Stimulated activated naive B cell treated with anti-CD40 and anti-IgM and Interleukin-4, amounts not matched to agents 10 μg/mL and 1 μg/mL and 100 μg/mL, for 72 hours (primary cell): ENCODE measurements around the gene WDR12.
"Not testable (repeated sequence)": the region's sequence is repeated elsewhere in the genome, so short reads cannot be mapped to it uniquely, and the experiment has no call there.

Experiments
- ATAC-seq, 2 donors: fragments of 150-1000 bp; cut with Tn5 transposase; replicated peaks; 2 replicates each; pipeline ENCODE4 v1.10.0; 2021; ENCODE audit warnings: moderate library complexity in 1 of 2
- DNase-seq: peaks from one replicate; pipeline ENCODE4 v3.0.0; 2021
- H3K27ac Mint-ChIP-seq: one replicate; pipeline ENCODE4 v1.8.0; 2022; ENCODE audit warnings: mild to moderate bottlenecking, mixed read lengths
- H3K27me3 Mint-ChIP-seq, 2 donors: one replicate each; pipeline ENCODE4 v1.8.0; 2022; ENCODE audit warnings: mixed read lengths in 2 of 2
- H3K36me3 Mint-ChIP-seq, 2 donors: one replicate each; pipeline ENCODE4 v1.8.0; 2022; ENCODE audit warnings: mixed read lengths in 2 of 2, mild to moderate bottlenecking in 1 of 2
- H3K4me1 Mint-ChIP-seq, 2 donors: one replicate each; pipeline ENCODE4 v1.8.0; 2022; ENCODE audit warnings: mixed read lengths in 2 of 2, mild to moderate bottlenecking in 1 of 2
- H3K4me3 Mint-ChIP-seq, 2 donors: one replicate each; pipeline ENCODE4 v1.8.0; 2022; ENCODE audit warnings: mild to moderate bottlenecking in 2 of 2, mixed read lengths in 2 of 2, moderate library complexity in 1 of 2
- H3K9me3 Mint-ChIP-seq, 2 donors: one replicate each; pipeline ENCODE4 v1.8.0; 2022; ENCODE audit warnings: mixed read lengths in 2 of 2, mild to moderate bottlenecking in 1 of 2

WDR12 gene

GRCh38 chr2:202870431-202871299 lies 40.8 kb downstream of the WDR12 start:
- Mint-ChIP-seq H3K4me1 (peaks cover 6 to 11% of the 10 kb centered on the region in 2 donors), H3K27ac (peak overlapping the region; percentile 90), H3K4me3 (peak overlapping the region; percentile 93 to 94), H3K9me3 (no peaks in the 10 kb centered on the region), H3K36me3 (no peaks in the 10 kb centered on the region), H3K27me3 (no peaks in the 10 kb centered on the region)
- ATAC-seq (peak; percentile 79), DNase-seq (peak; percentile 56)

GRCh38 chr2:202861987-202862386 lies 49.5 kb downstream of the WDR12 start:
- Mint-ChIP-seq H3K27me3 (no peaks in the 10 kb centered on the region), H3K4me1 (no peaks in the 10 kb centered on the region), H3K9me3 (peaks cover 0 to 1% of the 10 kb centered on the region in 2 donors), H3K4me3 (no peak overlapping the region), H3K27ac (no peak overlapping the region), H3K36me3 (no peaks in the 10 kb centered on the region)
- ATAC-seq: no peak
- DNase-seq: no peak

GRCh38 chr2:202858601-202859000 lies 52.9 kb downstream of the WDR12 start:
- ATAC-seq (no peak), DNase-seq (no peak)
- no peaks in the 10 kb centered on the region for H3K27me3 Mint-ChIP-seq
- no peak overlapping the region for H3K4me3 Mint-ChIP-seq
- H3K36me3 Mint-ChIP-seq: no peaks in the 10 kb centered on the region
- H3K4me1 Mint-ChIP-seq: no peaks in the 10 kb centered on the region
- no peak overlapping the region for H3K27ac Mint-ChIP-seq
- peaks cover 0 to 1% of the 10 kb centered on the region in 2 donors for H3K9me3 Mint-ChIP-seq

- not testable (repeated sequence) for H3K9me3 Mint-ChIP-seq, H3K27ac Mint-ChIP-seq, ATAC-seq, DNase-seq, H3K36me3 Mint-ChIP-seq, H3K4me3 Mint-ChIP-seq, H3K4me1 Mint-ChIP-seq, H3K27me3 Mint-ChIP-seq
Observed at GRCh38 chr2:202849343-202849742, 62.1 kb downstream of the WDR12 start.

- DNase-seq (no peak), ATAC-seq (peak; percentile 23 to 50)
- H3K36me3 Mint-ChIP-seq: peaks cover 0 to 3% of the 10 kb centered on the region in 2 donors
- peak overlapping the region; percentile 51 for H3K27ac Mint-ChIP-seq
- no peak overlapping the region for H3K4me3 Mint-ChIP-seq
- peaks cover 2 to 6% of the 10 kb centered on the region in 2 donors for H3K4me1 Mint-ChIP-seq
- no peaks in the 10 kb centered on the region for H3K9me3 Mint-ChIP-seq
- no peaks in the 10 kb centered on the region for H3K27me3 Mint-ChIP-seq
Observed at GRCh38 chr2:202848813-202849212, 62.7 kb downstream of the WDR12 start.

GRCh38 chr2:202847693-202848524 lies 63.6 kb downstream of the WDR12 start:
- peaks cover 0 to 3% of the 10 kb centered on the region in 2 donors for H3K9me3 Mint-ChIP-seq
- ATAC-seq (peak; percentile 96 to 97), DNase-seq (no peak)
- H3K36me3 Mint-ChIP-seq: peaks cover 4 to 6% of the 10 kb centered on the region in 2 donors
- H3K27me3 Mint-ChIP-seq: no peaks in the 10 kb centered on the region
- no peak overlapping the region for H3K27ac Mint-ChIP-seq
- peaks cover 2 to 6% of the 10 kb centered on the region in 2 donors for H3K4me1 Mint-ChIP-seq
- H3K4me3 Mint-ChIP-seq: no peak overlapping the region

GRCh38 chr2:202844656-202845055 lies 66.8 kb downstream of the WDR12 start:
- no peak for ATAC-seq
- no peak for DNase-seq
- Mint-ChIP-seq H3K4me1 (peaks cover 0 to 2% of the 10 kb centered on the region in 2 donors), H3K9me3 (peaks cover 5 to 7% of the 10 kb centered on the region in 2 donors), H3K36me3 (peaks cover 7 to 10% of the 10 kb centered on the region in 2 donors), H3K27me3 (no peaks in the 10 kb centered on the region), H3K4me3 (no peak overlapping the region), H3K27ac (no peak overlapping the region)

- Mint-ChIP-seq H3K9me3 (peaks cover 5 to 7% of the 10 kb centered on the region in 2 donors), H3K4me3 (no peak overlapping the region), H3K36me3 (peaks cover 7 to 10% of the 10 kb centered on the region in 2 donors), H3K27me3 (no peaks in the 10 kb centered on the region), H3K27ac (no peak overlapping the region), H3K4me1 (no peaks in the 10 kb centered on the region)
- DNase-seq: no peak
- no peak for ATAC-seq
Observed at GRCh38 chr2:202842690-202843089, 68.8 kb downstream of the WDR12 start.

GRCh38 chr2:202841090-202841867 lies 70.2 kb downstream of the WDR12 start:
- ATAC-seq (no peak), DNase-seq (no peak)
- H3K4me3 Mint-ChIP-seq: no peak overlapping the region
- H3K4me1 Mint-ChIP-seq: no peaks in the 10 kb centered on the region
- H3K27ac Mint-ChIP-seq: no peak overlapping the region
- H3K27me3 Mint-ChIP-seq: no peaks in the 10 kb centered on the region
- peaks cover 7 to 10% of the 10 kb centered on the region in 2 donors for H3K36me3 Mint-ChIP-seq
- peaks cover 5 to 7% of the 10 kb centered on the region in 2 donors for H3K9me3 Mint-ChIP-seq

- peaks cover 9 to 11% of the 10 kb centered on the region in 2 donors for H3K4me1 Mint-ChIP-seq
- ATAC-seq (peak; percentile 64 to 71), DNase-seq (peak; percentile 35)
- H3K27me3 Mint-ChIP-seq: no peaks in the 10 kb centered on the region
- no peaks in the 10 kb centered on the region for H3K36me3 Mint-ChIP-seq
- peaks cover 0 to 2% of the 10 kb centered on the region in 2 donors for H3K9me3 Mint-ChIP-seq
- H3K4me3 Mint-ChIP-seq: peak overlapping the region in 1 of 2 donors; percentile 21
- no peak overlapping the region for H3K27ac Mint-ChIP-seq
Observed at GRCh38 chr2:202831242-202832220, 79.9 kb downstream of the WDR12 start.

- DNase-seq (no peak), ATAC-seq (no peak)
- Mint-ChIP-seq H3K4me3 (no peak overlapping the region), H3K27ac (no peak overlapping the region), H3K36me3 (peaks cover 0 to 6% of the 10 kb centered on the region in 2 donors), H3K9me3 (no peaks in the 10 kb centered on the region), H3K27me3 (no peaks in the 10 kb centered on the region), H3K4me1 (peaks cover 2 to 7% of the 10 kb centered on the region in 2 donors)
Observed at GRCh38 chr2:202824901-202825300, 86.6 kb downstream of the WDR12 start.
